A549 (cell line): ENCODE data around the gene ADSL. TPM values are rescaled to one million over a fixed set of nuclear protein-coding genes. Genes with fewer than 3 reads are reported as not detected.
A peak's percentile ranks its signal among the peaks of the same experiment; 100 is the strongest.

Source experiments
- ATAC-seq, 2 experiments: fragments of 200-7000 bp in 1 of 2; fragments of >200 bp in 1 of 2; cut with Nextera tagmentation in 1 of 2; cut with Tn5 transposase in 1 of 2; 3 replicates each; pipeline versions ENCODE4 v1.8.0 to v1.9.1; 2018 to 2020; ENCODE audit warnings: mild to moderate bottlenecking in 1 of 2, moderate library complexity in 1 of 2
- CTCF ChIA-PET: fragments of 300-600 bp; sonication (Branson Sonifier 250); formaldehyde crosslinking; extraction: SDS; loops from one replicate; lab custom pipeline; 2021; ENCODE audit warnings: antibody characterized with exemption, inconsistent platforms; lab: Yijun Ruan, JAX
- POLR2A ChIA-PET: fragments of 350-600 bp; formaldehyde crosslinking; extraction: SDS; loops from one replicate; lab custom pipeline; 2021; ENCODE audit warnings: antibody characterized with exemption, inconsistent platforms; lab: Yijun Ruan, JAX
- DNase-seq, 2 experiments: peaks; one replicate each; pipeline versions ENCODE4 v3.0.0 to v3.0.0-alpha.2; 2011 to 2016; ENCODE audit warnings: low read depth in 1 of 2, low spot score in 1 of 2
- FAIRE-seq: peaks from 2 replicates; lab custom pipeline; 2011; peaks lifted over from hg19 to GRCh38; lab: Jason Lieb, UNC
- H3K27ac ChIP-seq, 2 experiments: fragments of >200 bp; sonication (Bioruptor Twin); formaldehyde crosslinking; 3 replicates each; pipeline ENCODE4 v1.5.1; 2016 to 2017
- H3K4me1 ChIP-seq: fragments of >200 bp; sonication (Bioruptor Twin); formaldehyde crosslinking; 3 replicates; pipeline ENCODE4 v1.6.1; 2016
- H3K4me2 ChIP-seq: fragments of >200 bp; sonication (Bioruptor Twin); formaldehyde crosslinking; 3 replicates; pipeline ENCODE4 v1.6.1; 2016
- H3K4me3 ChIP-seq: fragments of >200 bp; sonication (Bioruptor Twin); formaldehyde crosslinking; 3 replicates; pipeline ENCODE4 v1.5.1; 2016
- H3K9me3 ChIP-seq: fragments of >200 bp; sonication (Bioruptor Twin); formaldehyde crosslinking; 3 replicates; pipeline ENCODE4 v1.6.1; 2016
- BHLHE40 ChIP-seq: IDR thresholded peaks from 2 replicates; pipeline ENCODE4 v1.6.1; 2012; ENCODE audit warnings: low read depth, low read length, inconsistent platforms
- CBX8 ChIP-seq: fragments of 200-600 bp; sonication (generic); IDR thresholded peaks from 2 replicates; pipeline ENCODE4 v1.6.1; 2016
- CEBPB ChIP-seq, 2 experiments: fragments of >200 bp in 1 of 2; sonication (Bioruptor Twin) in 1 of 2; formaldehyde crosslinking in 1 of 2; IDR thresholded peaks; 2 replicates each; pipeline ENCODE4 v1.6.1; 2012 to 2016
- CHD4 ChIP-seq: fragments of 200-600 bp; sonication (generic); IDR thresholded peaks from 2 replicates; pipeline ENCODE4 v1.6.1; 2016; ENCODE audit warnings: antibody characterized with exemption, mild to moderate bottlenecking, borderline replicate concordance
- CTCF ChIP-seq: fragments of >200 bp; sonication (Bioruptor Twin); formaldehyde crosslinking; IDR thresholded peaks from 3 replicates; pipeline ENCODE4 v1.5.1; 2016
- E2F6 ChIP-seq: IDR thresholded peaks from 2 replicates; pipeline ENCODE4 v1.6.1; 2012; ENCODE audit warnings: low read depth, borderline replicate concordance
- ESRRA ChIP-seq: fragments of 150-350 bp; IDR thresholded peaks from 2 replicates; pipeline ENCODE4 v1.6.1; 2014; ENCODE audit warnings: mild to moderate bottlenecking, low read length, borderline replicate concordance
- HMGXB4 ChIP-seq: fragments of 250-450 bp; sonication (Bioruptor Pico); IDR thresholded peaks from 2 replicates; pipeline ENCODE4 v1.5.0; 2021; ENCODE audit warnings: mild to moderate bottlenecking, moderate library complexity, borderline replicate concordance
- MAFK ChIP-seq: fragments of 450-650 bp; IDR thresholded peaks from 2 replicates; pipeline ENCODE4 v1.6.1; 2014; ENCODE audit not compliant: partially characterized antibody
- MAZ ChIP-seq: fragments of 150-350 bp; IDR thresholded peaks from 2 replicates; pipeline ENCODE4 v1.6.1; 2014; ENCODE audit warnings: antibody characterized with exemption, low read depth, low read length, borderline replicate concordance
- NFE2L2 ChIP-seq: fragments of 150-350 bp; conservative IDR thresholded peaks from 2 replicates; pipeline ENCODE4 v1.6.1; 2014; ENCODE audit warnings: low read length
- POLR2A ChIP-seq: IDR thresholded peaks from 2 replicates; pipeline ENCODE4 v1.6.1; 2012; ENCODE audit warnings: mild to moderate bottlenecking, low read length
- RCOR1 ChIP-seq: fragments of 150-350 bp; IDR thresholded peaks from 2 replicates; pipeline ENCODE4 v1.6.1; 2014; ENCODE audit warnings: antibody characterized with exemption, low read length, low read depth
- REST ChIP-seq: fragments of 200-600 bp; sonication (generic); IDR thresholded peaks from 2 replicates; pipeline ENCODE4 v1.6.1; 2016; ENCODE audit warnings: antibody characterized with exemption, mild to moderate bottlenecking, moderate library complexity
- SREBF2 ChIP-seq: fragments of 450-650 bp; IDR thresholded peaks from 2 replicates; pipeline ENCODE4 v1.6.1; 2014; ENCODE audit warnings: mild to moderate bottlenecking, moderate library complexity
- ZFP36 ChIP-seq: fragments of 450-650 bp; IDR thresholded peaks from 2 replicates; pipeline ENCODE4 v1.6.1; 2014; ENCODE audit warnings: borderline replicate concordance; ENCODE audit not compliant: partially characterized antibody
- WGBS: methylation state at CpG from one replicate; pipeline ENCODE4 v1.1.6; 2017; ENCODE audit errors: missing lambda C conversion rate; 5-methylcytosine and 5-hydroxymethylcytosine counted together
- polyA plus RNA-seq, 4 experiments: library from polyadenylated mRNA; depleted of rRNA in 3 of 4; stranded (reverse); fragments of >200 nt; fragmentation: RNase III in 1 of 4; extraction: RNeasy Plus Mini Kit Qiagen cat#74134 plus additional on column Dnase treatment in 1 of 4; gene quantifications; 2 replicates in 3 of 4; 3 replicates in 1 of 4; pipeline ENCODE4 v1.2.3, GENCODE V29; 2011 to 2017

The ADSL gene
- polyA plus RNA-seq, 2 of the 4 experiments (the other 2 are of a cell fraction), result 85.6 to 126 TPM

GRCh38 chr22:40381461-40381860 is 35.2 kb downstream of the ADSL start:
- TF ChIP-seq CEBPB (IDR thresholded peaks at IDR 0.05) (no peak), MAFK (no peak), HMGXB4 (CRISPR knock-in tag) (no peak), CHD4 (no peak), MAZ (no peak), E2F6 (no peak), ESRRA (no peak)
- TF ChIP-seq, all 56 proteins: peak for 0
- ATAC-seq (no peak), DNase-seq (no peak), FAIRE-seq (no peak)
- Histone ChIP-seq H3K27ac (no peak overlapping the region), H3K4me2 (no peak overlapping the region), H3K4me1 (no peaks in the 10 kb centered on the region), H3K9me3 (no peaks in the 10 kb centered on the region), H3K4me3 (no peak overlapping the region)
- CTCF ChIA-PET, result interaction anchor here (1.3 kb wide), 1 partner anchor 33 kb away, joined by 3 read pairs; no protein-coding TSS in a partner anchor
- POLR2A ChIA-PET, result no interaction called here
- WGBS, result 83% methylated on average over 3 of the region's 3 CpGs

DNA sequence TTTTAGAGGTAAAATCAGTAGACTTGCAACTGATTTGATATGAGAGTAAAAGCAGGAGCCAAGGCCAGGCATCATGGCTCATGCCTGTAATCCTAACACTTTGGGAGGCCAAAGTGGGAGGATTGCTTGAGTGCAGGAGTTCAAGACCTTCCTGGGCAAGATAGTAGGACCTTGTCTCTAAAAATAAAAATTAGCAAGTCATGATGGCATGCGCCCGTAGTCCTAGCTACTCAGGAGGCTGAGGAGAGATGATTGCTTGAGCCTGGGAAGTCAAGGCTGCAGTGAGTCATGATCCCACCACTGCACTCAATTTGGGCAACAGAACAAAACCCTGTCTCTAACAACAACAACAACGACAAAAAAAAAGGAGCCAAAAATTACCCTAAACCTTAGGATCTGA is 37.6 kb downstream of the ADSL start:
- H3K27ac ChIP-seq, result no peak overlapping the region
- H3K4me2 ChIP-seq, result no peak overlapping the region
- 92% methylated on average over 3 of the region's 3 CpGs for WGBS
- H3K4me1 ChIP-seq, result no peaks in the 10 kb centered on the region
- DNase-seq (no peak), FAIRE-seq (no peak)
- H3K4me3 ChIP-seq, result no peak overlapping the region
- POLR2A ChIA-PET, result no interaction called here
- H3K9me3 ChIP-seq, result no peaks in the 10 kb centered on the region
- TF ChIP-seq CBX8 (no peak), NFE2L2 (0 out of 2 replicates have a peak, but pooled peaks have one; percentile 25)
- TF ChIP-seq, all 56 proteins: peak for 1
- ATAC-seq, result no peak
- CTCF ChIA-PET, result interaction anchor here (0.8 kb wide), 1 partner anchor 320 kb away, joined by 3 read pairs; no protein-coding TSS in a partner anchor

DNA sequence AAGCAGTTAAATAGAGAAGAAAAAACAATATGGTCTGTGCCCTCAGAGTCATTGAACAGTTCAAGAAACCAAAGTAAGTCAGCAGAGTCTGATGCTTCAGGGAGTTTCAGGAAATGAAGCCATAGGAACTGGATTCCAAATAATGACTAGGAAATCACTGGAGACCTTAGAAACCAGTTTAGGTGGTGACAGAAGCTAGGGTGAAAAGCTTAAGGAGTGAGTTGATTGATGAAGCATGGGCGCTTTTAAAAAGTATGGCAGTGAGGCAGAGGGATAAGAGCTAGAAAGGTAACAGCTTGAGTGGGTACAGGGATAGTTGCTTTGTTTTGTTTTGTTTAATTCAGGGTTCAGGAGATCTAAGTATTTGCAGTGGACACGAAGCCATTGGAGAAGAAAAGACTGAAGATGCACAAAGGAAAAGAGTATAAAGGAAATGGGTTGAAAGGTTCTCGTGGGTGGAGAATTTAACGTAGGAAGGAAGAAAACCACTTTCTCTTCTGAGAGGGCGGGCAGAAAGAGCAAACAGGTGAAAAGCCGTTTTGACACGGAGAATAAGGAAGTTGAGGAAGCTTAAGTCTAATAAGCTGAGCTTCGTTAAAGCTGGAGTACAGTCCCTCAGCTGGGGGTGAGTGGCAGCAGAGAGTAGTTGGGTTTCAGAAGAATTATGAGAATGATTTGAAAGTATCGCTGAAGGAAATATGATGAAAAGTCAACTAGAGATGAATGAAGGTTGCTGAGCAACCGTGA is 38.9 kb downstream of the ADSL start:
- FAIRE-seq (no peak), ATAC-seq (no peak)
- H3K27ac ChIP-seq, result no peak overlapping the region
- 93% methylated on average over 10 of the region's 10 CpGs for WGBS
- H3K9me3 ChIP-seq, result no peaks in the 10 kb centered on the region
- H3K4me2 ChIP-seq, result no peak overlapping the region
- no peaks in the 10 kb centered on the region for H3K4me1 ChIP-seq
- TF ChIP-seq RCOR1, result no peak
- no peak for TF ChIP-seq REST
- TF ChIP-seq CTCF, result no peak
- TF ChIP-seq BHLHE40, result no peak
- TF ChIP-seq POLR2A, result no peak
- no peak for TF ChIP-seq SREBF2
- no peak for TF ChIP-seq HMGXB4 (CRISPR knock-in tag)
- no peak for TF ChIP-seq ZFP36
- no peak for TF ChIP-seq MAZ
- TF ChIP-seq, all 56 proteins: peak for 0
- CTCF ChIA-PET, result no interaction called here
- no peak for DNase-seq
- POLR2A ChIA-PET, result no interaction called here
- H3K4me3 ChIP-seq, result no peak overlapping the region
